Heart right ventricle (tissue), 16 donors: ENCODE data around the gene TBC1D22B. TPM values are rescaled to one million over a fixed set of nuclear protein-coding genes. Genes with fewer than 3 reads are reported as not detected.

ENCODE experiments used
- ATAC-seq, 8 donors: fragments of 200-7000 bp; cut with Tn5 transposase; one replicate each; pipeline ENCODE4 v1.9.1; 2020; ENCODE audit warnings: mild to moderate bottlenecking in 8 of 8, moderate library complexity in 8 of 8, moderate number of reproducible peaks in 1 of 8
- DNase-seq, 2 donors: peaks; one replicate each; pipeline ENCODE4 v3.0.0-alpha.2; 2020
- H3K27ac ChIP-seq, 10 donors: fragments of 200-600 bp; sonication (generic) in 2 of 10; one replicate each; pipeline versions ENCODE4 v1.5.0 to v1.8.0; 2020 to 2022; ENCODE audit warnings: mild to moderate bottlenecking in 3 of 10
- H3K27me3 ChIP-seq, 7 donors: fragments of 200-600 bp; one replicate each; pipeline ENCODE4 v1.8.0; 2021 to 2022; ENCODE audit warnings: mild to moderate bottlenecking in 2 of 7
- H3K36me3 ChIP-seq, 9 donors: fragments of 200-600 bp; sonication (generic) in 1 of 9; one replicate each; pipeline versions ENCODE4 v1.5.0 to v1.8.0; 2020 to 2022; ENCODE audit warnings: mild to moderate bottlenecking in 2 of 9
- H3K4me1 ChIP-seq, 9 donors: fragments of 200-600 bp; sonication (generic) in 1 of 9; one replicate each; pipeline versions ENCODE4 v1.5.0 to v1.8.0; 2020 to 2022; ENCODE audit warnings: mild to moderate bottlenecking in 4 of 9
- H3K4me3 ChIP-seq, 10 donors: fragments of 200-600 bp; sonication (generic) in 2 of 10; one replicate each; pipeline versions ENCODE4 v1.5.0 to v1.8.0; 2020 to 2022; ENCODE audit warnings: mild to moderate bottlenecking in 7 of 10, moderate library complexity in 2 of 10
- H3K9me3 ChIP-seq, 11 donors: fragments of 200-600 bp in 10 of 11; sonication (generic) in 2 of 11; one replicate each; pipeline versions ENCODE4 v1.5.0 to v1.8.0; 2013 to 2022; ENCODE audit warnings: mild to moderate bottlenecking in 2 of 11, control low read depth in 1 of 11, moderate library complexity in 1 of 11
- CTCF ChIP-seq, 9 donors: fragments of 200-600 bp; sonication (generic) in 2 of 9; IDR thresholded peaks; one replicate each; pipeline versions ENCODE4 v1.5.0 to v1.8.0; 2021 to 2022; ENCODE audit warnings: antibody characterized with exemption in 9 of 9, mild to moderate bottlenecking in 5 of 9, moderate library complexity in 1 of 9
- WGBS, 2 donors: extraction: QIAGEN DNeasy Blood & Tissue Kit; methylation state at CpG; one replicate each; pipeline ENCODE4 v1.1.7; 2013; ENCODE audit warnings: inconsistent platforms in 1 of 2; 5-methylcytosine and 5-hydroxymethylcytosine counted together
- intact Hi-C, 10 donors: fragments of 100-400 bp; cut with DNase I; formaldehyde crosslinking; loops; one replicate each; pipeline versions ENCODE4 v1.11.1 to v1.14.2; 2022
- polyA plus RNA-seq, 2 donors: library from polyadenylated mRNA; stranded (reverse); fragments of 200-250 nt; gene quantifications; one replicate each; pipeline ENCODE4 v1.2.3, GENCODE V29; 2013
- total RNA-seq, 10 donors: library from RNA; stranded (reverse); fragmentation: NEBNext Ultra II Directional in 3 of 10; extraction: Animal tissue kit (Norgen Biotek cat#: 25700) in 3 of 10; gene quantifications; one replicate each; pipeline versions ENCODE4 v1.2.1 to v1.2.4, GENCODE V29; 2021 to 2023
- donor health status: Arrhythmogenic right ventricular cardiomyopathy.
- donor health status: ischemic (EF 13 %, LVEDD 7.1; RV severe dilation, severe dysfunction).
- donor health status: healthy with polysubstance abuse.
- donor health status: DM: no; HTN: yes; CAD: no.
- donor health status: DM: no; HTN: no; CAD: no.
- donor health status: ischemic (EF 25% LVEDD 6.9; RV normal size, moderate dysfunction).
- donor health status: ischemic (EF 25% LVEDD 5.7; RV mildly dilated, moderate dysfunction).
- donor health status: healthy.
- donor health status: DM: yes; HTN: yes; CAD: no.
- donor health status: Ischemic cardiomyopathy.
- donor health status: ischemic (EF 35%, LVEDD 5.7; RV mildly dilated, moderate dysfunction).
- donor health status: nonischemic (EF 11% LVEDD 7.7; RV severe dilation, severe dysfunction).
- donor health status: DM: yes; HTN: yes; CAD: no.
- donor health status: PGD.
- donor health status: ischemic (EF 29% LVEDD 5.4; RV normal size, mild dysfunction).
- donor health status: nonischemic (EF 23%, LVEDD 6.1; RV moderate dilation, normal function).

TBC1D22B gene
- total and polyA plus RNA-seq, 12 donors = 5.0 to 8.1 (median 6.3) TPM

DNA sequence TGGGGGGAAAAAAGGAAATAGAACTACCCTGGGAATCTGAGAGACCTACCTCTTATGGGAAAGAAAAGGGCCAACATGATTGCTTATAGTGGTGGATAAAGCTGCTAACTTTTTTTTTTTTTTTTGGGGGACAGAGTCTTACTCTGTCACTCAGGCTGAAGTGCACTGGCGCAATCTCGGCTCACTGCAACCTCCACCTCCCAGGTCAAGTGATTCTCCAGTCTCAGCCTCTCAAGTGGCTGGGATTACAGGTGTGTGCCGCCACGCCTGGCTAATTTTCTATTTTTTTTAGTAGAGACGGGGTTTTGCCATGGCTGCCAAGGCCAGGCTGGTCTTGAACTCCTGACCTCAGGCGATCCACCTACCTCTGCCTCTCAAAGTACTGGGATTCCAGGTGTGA lies 39.5 kb upstream of the TBC1D22B start:
- intact Hi-C loops = loop anchor here in 6 of 10 donors (10.0 kb wide), 4 partner anchors 193 to 453 kb away; partner anchors contain the start of genes C6orf89 (in 3 of the 6) and PPIL1 (in 1 of the 6)
- WGBS, 2 donors = 95 to 96% methylated on average over 6 of the region's 6 CpGs
- H3K9me3 ChIP-seq = no peaks in the 10 kb centered on the region
- DNase-seq (no peak), ATAC-seq (no peak)
- no peaks in the 10 kb centered on the region for H3K36me3 ChIP-seq
- no peak for TF ChIP-seq CTCF (IDR thresholded peaks at IDR 0.05)
- no peak overlapping the region for H3K4me3 ChIP-seq
- peaks cover 0 to 43% (median 9%) of the 10 kb centered on the region in 9 donors for H3K4me1 ChIP-seq
- peak overlapping the region in 1 of 10 donors; percentile 2 for H3K27ac ChIP-seq
- H3K27me3 ChIP-seq = no peaks in the 10 kb centered on the region

GRCh38 chr6:37218511-37218910 lies 39.1 kb upstream of the TBC1D22B start:
- WGBS, 2 donors = 77 to 79% methylated on average over 8 of the region's 8 CpGs
- H3K4me1 ChIP-seq = peaks cover 0 to 44% (median 9%) of the 10 kb centered on the region in 9 donors
- intact Hi-C loops = loop anchor here in 6 of 10 donors (10.0 kb wide), 4 partner anchors 194 to 454 kb away; partner anchors contain the start of genes C6orf89 (in 3 of the 6) and PPIL1 (in 1 of the 6)
- H3K27ac ChIP-seq = peak overlapping the region in 1 of 10 donors; percentile 34
- no peaks in the 10 kb centered on the region for H3K9me3 ChIP-seq
- no peak for TF ChIP-seq CTCF (IDR thresholded peaks at IDR 0.05)
- DNase-seq (no peak), ATAC-seq (no peak)
- H3K4me3 ChIP-seq = no peak overlapping the region
- no peaks in the 10 kb centered on the region for H3K27me3 ChIP-seq
- no peaks in the 10 kb centered on the region for H3K36me3 ChIP-seq

DNA sequence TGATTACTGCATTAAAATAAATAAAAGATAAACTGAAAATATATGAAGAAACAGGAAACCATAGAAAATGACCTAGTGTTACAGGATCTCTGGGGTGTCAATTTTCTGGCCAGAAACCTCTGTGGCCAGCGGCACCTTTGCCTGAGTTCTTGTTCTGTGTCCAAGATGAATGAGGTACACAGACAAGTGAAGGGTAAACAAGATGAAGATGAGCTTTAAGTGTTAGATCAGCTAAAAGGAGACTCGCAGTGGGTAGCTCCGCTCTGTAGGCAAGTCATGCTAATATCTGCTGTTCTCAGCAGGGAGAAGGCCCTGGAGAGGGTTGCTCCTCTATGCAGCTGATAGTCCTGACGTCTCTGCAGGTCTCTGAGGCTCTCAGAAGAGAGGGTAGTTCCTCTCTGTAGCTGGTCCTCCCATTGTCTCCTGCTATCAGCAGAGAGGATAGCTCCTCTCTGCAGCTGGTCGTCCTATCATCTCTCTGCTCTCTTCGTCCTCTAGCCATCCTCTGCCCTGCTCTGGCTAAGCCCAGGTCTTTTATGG lies 35.9 kb upstream of the TBC1D22B start:
- Histone ChIP-seq H3K36me3 (no peaks in the 10 kb centered on the region), H3K27me3 (no peaks in the 10 kb centered on the region), H3K4me1 (peaks cover 0 to 44% (median 9%) of the 10 kb centered on the region in 9 donors), H3K27ac (peak overlapping the region in 6 of 10 donors; percentile 15 to 69 (median 40)), H3K9me3 (no peaks in the 10 kb centered on the region), H3K4me3 (peak overlapping the region in 9 of 10 donors; percentile 34 to 87 (median 72))
- intact Hi-C loops = no loop called here
- ATAC-seq (peak in 2 of 8 donors; percentile 5 to 8), DNase-seq (no peak)
- no peak for TF ChIP-seq CTCF (IDR thresholded peaks at IDR 0.05)
- WGBS, 2 donors = 52 to 57% methylated on average over 6 of the region's 6 CpGs

GRCh38 chr6:37222125-37222967 lies 35.2 kb upstream of the TBC1D22B start:
- H3K27me3 ChIP-seq = no peaks in the 10 kb centered on the region
- peak in 1 of 9 donors; percentile 18 for TF ChIP-seq CTCF (IDR thresholded peaks at IDR 0.05)
- intact Hi-C loops = no loop called here

More at GRCh38 chr6:37222125-37222967, 35.2 kb upstream of the TBC1D22B start:
- Histone ChIP-seq H3K27ac (peak overlapping the region in 7 of 10 donors; percentile 15 to 69 (median 39)), H3K4me1 (peaks cover 0 to 44% (median 9%) of the 10 kb centered on the region in 9 donors), H3K36me3 (no peaks in the 10 kb centered on the region), H3K4me3 (peak overlapping the region; percentile 34 to 87 (median 71)), H3K9me3 (no peaks in the 10 kb centered on the region)
- 0 to 1% methylated on average over 39 of the region's 39 CpGs for WGBS, 2 donors
- DNase-seq (peak; percentile 67 to 75), ATAC-seq (peak; percentile 93 to 97 (median 94))
